Ishikawa (cell line): ENCODE data around the gene SAMD8.
A peak's percentile ranks its signal among the peaks of the same experiment; 100 is the strongest.

Source experiments
- CEBPB ChIP-seq: IDR thresholded peaks from 2 replicates; pipeline ENCODE4 v1.6.1; 2012
- CREB1 ChIP-seq: IDR thresholded peaks from 2 replicates; pipeline ENCODE4 v1.6.1; 2012; ENCODE audit warnings: low read depth
- EP300 ChIP-seq: IDR thresholded peaks from 2 replicates; pipeline ENCODE4 v1.6.1; 2012; ENCODE audit warnings: borderline replicate concordance
- FOXM1 ChIP-seq: IDR thresholded peaks from 2 replicates; pipeline ENCODE4 v1.6.1; 2012; ENCODE audit warnings: low read depth, borderline replicate concordance
- NFIC ChIP-seq: IDR thresholded peaks from 2 replicates; pipeline ENCODE4 v1.6.1; 2012
- RAD21 ChIP-seq: IDR thresholded peaks from 2 replicates; pipeline ENCODE4 v1.6.1; 2012; ENCODE audit warnings: low read depth
- TAF1 ChIP-seq: IDR thresholded peaks from 2 replicates; pipeline ENCODE4 v1.6.1; 2012; ENCODE audit warnings: low read depth, mild to moderate bottlenecking
- TEAD4 ChIP-seq: IDR thresholded peaks from 2 replicates; pipeline ENCODE4 v1.6.1; 2012
- YY1 ChIP-seq: IDR thresholded peaks from 2 replicates; pipeline ENCODE4 v1.6.1; 2012; ENCODE audit warnings: low read depth
- TF ChIP-seq, protein P1 (sequence below): IDR thresholded peaks from 2 replicates; pipeline ENCODE4 v1.6.1; 2012
- TF ChIP-seq, protein P2 (sequence below): IDR thresholded peaks from 2 replicates; pipeline ENCODE4 v1.6.1; 2012

DNA sequence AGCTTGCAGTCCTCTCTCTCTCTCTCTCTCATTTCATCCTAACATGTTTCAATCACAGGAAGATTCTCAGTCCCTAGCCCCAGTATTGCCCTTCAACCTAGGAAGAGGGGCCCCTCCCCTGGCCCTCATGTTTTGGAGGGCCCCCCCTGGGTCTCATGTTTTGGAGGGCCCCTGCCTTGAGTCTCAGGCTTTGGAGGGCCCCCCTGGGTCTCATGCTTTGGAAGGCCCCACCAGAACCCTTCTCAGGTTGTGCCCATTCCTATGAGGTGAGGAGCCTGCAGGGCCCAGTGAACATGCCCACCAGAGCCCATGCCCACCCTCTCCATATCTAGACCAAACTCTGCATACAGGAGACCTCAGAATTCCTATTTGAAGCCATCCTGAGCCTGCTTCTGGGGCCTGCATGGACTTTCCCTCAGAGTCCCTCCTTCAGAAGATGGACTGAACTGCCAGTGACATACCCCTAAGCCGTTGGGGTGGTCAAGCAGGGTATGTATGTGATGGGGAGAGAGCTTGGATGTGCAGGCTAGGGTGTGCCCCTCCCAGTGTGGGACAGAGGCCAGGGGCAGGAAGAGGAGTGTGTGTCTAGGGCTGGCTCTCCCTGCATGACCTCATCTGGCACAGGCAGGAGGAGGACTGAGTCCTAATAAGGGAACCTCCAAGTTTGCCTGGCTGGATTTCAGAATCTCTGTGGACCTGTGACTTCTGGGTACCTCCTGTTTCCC is 91.0 kb downstream of the SAMD8 start:
- TF ChIP-seq TAF1 (no peak), YY1 (no peak), FOXM1 (no peak), EP300 (no peak), CREB1 (no peak), RAD21 (no peak), CEBPB (no peak), TEAD4 (no peak), NFIC (0 out of 2 replicates have a peak, but pooled peaks have one; percentile 17)
- TF ChIP-seq, protein P1, sequence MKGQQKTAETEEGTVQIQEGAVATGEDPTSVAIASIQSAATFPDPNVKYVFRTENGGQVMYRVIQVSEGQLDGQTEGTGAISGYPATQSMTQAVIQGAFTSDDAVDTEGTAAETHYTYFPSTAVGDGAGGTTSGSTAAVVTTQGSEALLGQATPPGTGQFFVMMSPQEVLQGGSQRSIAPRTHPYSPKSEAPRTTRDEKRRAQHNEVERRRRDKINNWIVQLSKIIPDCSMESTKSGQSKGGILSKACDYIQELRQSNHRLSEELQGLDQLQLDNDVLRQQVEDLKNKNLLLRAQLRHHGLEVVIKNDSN = no peak
- TF ChIP-seq, protein P2, sequence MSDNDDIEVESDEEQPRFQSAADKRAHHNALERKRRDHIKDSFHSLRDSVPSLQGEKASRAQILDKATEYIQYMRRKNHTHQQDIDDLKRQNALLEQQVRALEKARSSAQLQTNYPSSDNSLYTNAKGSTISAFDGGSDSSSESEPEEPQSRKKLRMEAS = no peak
